B cell (primary cell): ENCODE measurements around the gene LRRC8E.

Experiments used
- CTCF ChIP-seq: fragments of 200-600 bp; IDR thresholded peaks from one replicate; pipeline ENCODE4 v1.8.0; 2022; ENCODE audit warnings: antibody characterized with exemption, mild to moderate bottlenecking
- EZH2 ChIP-seq: IDR thresholded peaks from 2 replicates; pipeline ENCODE4 v1.6.1; 2012; ENCODE audit warnings: borderline replicate concordance, low read depth, mild to moderate bottlenecking, moderate library complexity, low read length; ENCODE audit not compliant: insufficient read depth, poor library complexity, severe bottlenecking

DNA sequence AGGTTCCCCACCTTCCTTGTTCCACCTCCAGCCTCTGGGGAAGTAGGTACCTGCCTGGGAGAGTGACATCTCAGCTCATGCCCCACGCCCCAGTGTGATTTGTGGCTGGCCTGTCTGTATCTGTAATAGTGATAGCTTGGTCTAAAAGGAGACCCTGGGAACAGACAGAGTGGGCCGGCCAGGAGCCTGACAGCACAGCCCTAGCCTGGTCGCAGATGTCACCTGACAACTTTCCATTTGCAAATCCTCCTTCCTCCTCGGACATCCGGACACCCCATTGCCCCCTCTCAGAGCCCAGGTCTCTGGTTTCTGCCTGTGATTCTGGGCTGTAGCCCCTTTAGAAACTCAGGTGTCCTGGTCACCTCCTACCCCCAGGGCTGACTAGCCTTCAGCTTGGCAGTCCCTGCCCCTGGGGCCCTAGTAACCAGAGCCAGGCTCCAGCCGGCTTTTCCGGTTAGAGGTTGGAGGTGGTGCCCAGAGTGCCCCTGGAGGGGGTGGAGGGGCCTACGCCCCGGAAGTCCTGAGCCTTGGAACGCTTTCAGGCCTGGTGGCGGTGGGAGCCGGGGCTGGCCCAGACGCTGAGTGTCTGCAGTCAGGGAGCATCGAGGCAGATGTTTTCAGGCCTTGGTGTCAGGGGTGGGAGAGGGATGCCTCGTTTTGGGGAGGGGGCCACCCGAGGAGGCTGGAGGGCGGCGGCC is 6.5 kb downstream of the LRRC8E start:
- TF ChIP-seq CTCF (no peak), EZH2 (no peak)
